Trophoblast cell (in vitro differentiated cells and primary cell): ENCODE data around the gene ZNF649. TPM values are rescaled to one million over a fixed set of nuclear protein-coding genes. Genes with fewer than 3 reads are reported as not detected.

Source experiments
- DNase-seq, 2 donors: peaks; one replicate each; pipeline ENCODE4 v3.0.0-alpha.2; 2016
- H2AFZ ChIP-seq: 2 replicates; pipeline ENCODE4 v1.6.1; 2013; ENCODE audit warnings: low read length, moderate library complexity, mild to moderate bottlenecking; ENCODE audit not compliant: insufficient read depth, poor library complexity
- H2AK5ac ChIP-seq: 2 replicates; pipeline ENCODE4 v1.6.1; 2013; ENCODE audit warnings: mild to moderate bottlenecking, low read length
- H2BK120ac ChIP-seq: 2 replicates; pipeline ENCODE4 v1.6.1; 2013; ENCODE audit warnings: low read length, mild to moderate bottlenecking, moderate library complexity; ENCODE audit not compliant: insufficient read depth, poor library complexity
- H2BK12ac ChIP-seq: 2 replicates; pipeline ENCODE4 v1.6.1; 2013; ENCODE audit warnings: mild to moderate bottlenecking, low read length, moderate library complexity
- H2BK5ac ChIP-seq: 2 replicates; pipeline ENCODE4 v1.6.1; 2013; ENCODE audit warnings: low read length, low read depth, moderate library complexity, mild to moderate bottlenecking; ENCODE audit not compliant: poor library complexity
- H3K14ac ChIP-seq: 2 replicates; pipeline ENCODE4 v1.6.1; 2013; ENCODE audit warnings: mild to moderate bottlenecking, low read length
- H3K18ac ChIP-seq: 2 replicates; pipeline ENCODE4 v1.6.1; 2013; ENCODE audit warnings: mild to moderate bottlenecking, low read length
- H3K23ac ChIP-seq: 2 replicates; pipeline ENCODE4 v1.6.1; 2013; ENCODE audit warnings: low read length
- H3K27ac ChIP-seq: 2 replicates; pipeline ENCODE4 v1.5.1; 2013; ENCODE audit warnings: low read depth, mild to moderate bottlenecking, inconsistent platforms, low read length, moderate library complexity
- H3K27me3 ChIP-seq: 2 replicates; pipeline ENCODE4 v1.6.1; 2013; ENCODE audit warnings: inconsistent platforms, mild to moderate bottlenecking, low read length, moderate library complexity; ENCODE audit not compliant: insufficient read depth
- H3K36me3 ChIP-seq, 2 experiments: 1 replicate in 1 of 2; 2 replicates in 1 of 2; pipeline ENCODE4 v1.6.1; 2013; ENCODE audit warnings: low read length in 2 of 2, mild to moderate bottlenecking in 2 of 2, moderate library complexity in 1 of 2; ENCODE audit not compliant: insufficient read depth in 2 of 2, control insufficient read depth in 1 of 2
- H3K4ac ChIP-seq: 2 replicates; pipeline ENCODE4 v1.6.1; 2013; ENCODE audit warnings: low read depth, mild to moderate bottlenecking, low read length, moderate library complexity
- H3K4me1 ChIP-seq, 2 experiments: 1 replicate in 1 of 2; 2 replicates in 1 of 2; pipeline ENCODE4 v1.6.1; 2013; ENCODE audit warnings: low read length in 2 of 2, mild to moderate bottlenecking in 2 of 2, moderate library complexity in 1 of 2; ENCODE audit not compliant: insufficient read depth in 2 of 2, control insufficient read depth in 1 of 2
- H3K4me2 ChIP-seq: 2 replicates; pipeline ENCODE4 v1.6.1; 2013; ENCODE audit warnings: inconsistent platforms, mild to moderate bottlenecking, low read length, moderate library complexity
- H3K4me3 ChIP-seq: 2 replicates; pipeline ENCODE4 v1.5.1; 2013; ENCODE audit warnings: mild to moderate bottlenecking, low read depth, low read length, inconsistent platforms
- H3K79me1 ChIP-seq: one replicate; pipeline ENCODE4 v1.6.1; 2013; ENCODE audit warnings: low read length
- H3K79me2 ChIP-seq: 2 replicates; pipeline ENCODE4 v1.6.1; 2013; ENCODE audit warnings: low read length, mild to moderate bottlenecking; ENCODE audit not compliant: control insufficient read depth, insufficient read depth, poor library complexity
- H3K9ac ChIP-seq: 2 replicates; pipeline ENCODE4 v1.6.1; 2013; ENCODE audit warnings: mild to moderate bottlenecking, low read length
- H3K9me3 ChIP-seq: 2 replicates; pipeline ENCODE4 v1.6.1; 2013; ENCODE audit warnings: low read depth, mild to moderate bottlenecking, control low read depth, inconsistent platforms, low read length; ENCODE audit not compliant: insufficient read depth
- H4K12ac ChIP-seq: 2 replicates; pipeline ENCODE4 v1.6.1; 2013; ENCODE audit warnings: low read depth, mild to moderate bottlenecking, low read length, moderate library complexity
- H4K8ac ChIP-seq: 2 replicates; pipeline ENCODE4 v1.6.1; 2013; ENCODE audit warnings: low read depth, mild to moderate bottlenecking, low read length, moderate library complexity
- H4K91ac ChIP-seq: one replicate; pipeline ENCODE4 v1.6.1; 2013; ENCODE audit warnings: low read depth, mild to moderate bottlenecking, low read length, moderate library complexity
- WGBS: extraction: QIAGEN DNeasy Blood & Tissue Kit; methylation state at CpG from one replicate; pipeline ENCODE4 v1.1.7; 2013; ENCODE audit warnings: missing lambda C conversion rate; ENCODE audit not compliant: insufficient read length, insufficient coverage; ENCODE audit errors: extremely low coverage; 5-methylcytosine and 5-hydroxymethylcytosine counted together
- polyA plus RNA-seq: library from polyadenylated mRNA; stranded (reverse); fragments of 200-250 nt; gene quantifications from 2 replicates; pipeline ENCODE4 v1.2.3, GENCODE V29; 2013

Gene ZNF649
- 10.0 and 11.0 TPM in 2 replicates for polyA plus RNA-seq

GRCh38 chr19:51904331-51905165 lies at the start of gene ZNF649:
Gene ZNF649, minus strand, starts transcription at chr19:51905017. Its CDS starts 4,910 bp downstream, at chr19:51900107.
- Histone ChIP-seq H3K18ac (peak within 1 kb of the TSS; percentile 73), H3K4me2 (peak within 1 kb of the TSS; percentile 89), H3K4me1 (no peaks in the 10 kb centered on the region), H3K79me2 (peaks cover 11% of the 10 kb centered on the region), H2BK120ac (peak within 1 kb of the TSS; percentile 26), H2BK5ac (peak within 1 kb of the TSS; percentile 34), H3K9me3 (peaks cover 12% of the 10 kb centered on the region), H2BK12ac (no peak within 1 kb of the TSS), H3K4ac (peak within 1 kb of the TSS; percentile 86), H2AK5ac (no peak within 1 kb of the TSS), H3K9ac (peak within 1 kb of the TSS; percentile 66), H3K27me3 (no peaks in the 10 kb centered on the region), H4K12ac (peak within 1 kb of the TSS; percentile 88), H3K14ac (peak within 1 kb of the TSS; percentile 60), H3K79me1 (peaks cover 5% of the 10 kb centered on the region), H4K8ac (peak within 1 kb of the TSS; percentile 73), H3K4me3 (peak within 1 kb of the TSS; percentile 82), H3K23ac (no peak within 1 kb of the TSS), H2AFZ (peak within 1 kb of the TSS; percentile 57), H3K27ac (peak within 1 kb of the TSS; percentile 35), H3K36me3 (peaks cover 5 to 12% of the 10 kb centered on the region in 2 experiments), H4K91ac (peak within 1 kb of the TSS; percentile 71)
- WGBS, result no CpG with 5 or more reads among the region's 43 CpGs
- DNase-seq, result peak; percentile 88 to 95

GRCh38 chr19:51948975-51949374 lies 44.2 kb upstream of the ZNF649 start:
- Histone ChIP-seq H3K4me1 (no peaks in the 10 kb centered on the region), H3K9me3 (peaks cover 21% of the 10 kb centered on the region), H4K91ac (no peak overlapping the region), H3K79me1 (no peaks in the 10 kb centered on the region), H3K4me2 (no peak overlapping the region), H3K27ac (no peak overlapping the region), H4K8ac (no peak overlapping the region), H2BK120ac (no peak overlapping the region), H3K4me3 (peak overlapping the region; percentile 45), H3K14ac (no peak overlapping the region), H3K9ac (peak overlapping the region; percentile 52), H3K23ac (no peak overlapping the region), H2AFZ (no peak overlapping the region), H2AK5ac (no peak overlapping the region), H3K36me3 (peaks cover 5 to 14% of the 10 kb centered on the region in 2 experiments), H2BK5ac (no peak overlapping the region), H4K12ac (no peak overlapping the region), H3K27me3 (no peaks in the 10 kb centered on the region), H3K18ac (no peak overlapping the region), H2BK12ac (no peak overlapping the region), H3K79me2 (no peaks in the 10 kb centered on the region), H3K4ac (no peak overlapping the region)
- no CpG with 5 or more reads among the region's 25 CpGs for WGBS
- DNase-seq, result no peak

- no peak overlapping the region for H4K12ac ChIP-seq
- H3K9me3 ChIP-seq, result peaks cover 25% of the 10 kb centered on the region
- no peak overlapping the region for H3K23ac ChIP-seq
- H3K36me3 ChIP-seq, result peaks cover 11 to 26% of the 10 kb centered on the region in 2 experiments
- H2BK12ac ChIP-seq, result no peak overlapping the region
- no peak overlapping the region for H4K8ac ChIP-seq
- H2BK5ac ChIP-seq, result no peak overlapping the region
- WGBS, result no CpG with 5 or more reads among the region's 1 CpG
- no peaks in the 10 kb centered on the region for H3K27me3 ChIP-seq
- H3K4me2 ChIP-seq, result no peak overlapping the region
- H2BK120ac ChIP-seq, result no peak overlapping the region
- no peak overlapping the region for H3K14ac ChIP-seq
- no peak overlapping the region for H3K4ac ChIP-seq
- H3K79me1 ChIP-seq, result no peaks in the 10 kb centered on the region
- no peaks in the 10 kb centered on the region for H3K79me2 ChIP-seq
- H3K4me1 ChIP-seq, result no peaks in the 10 kb centered on the region
- H3K9ac ChIP-seq, result no peak overlapping the region
- no peak overlapping the region for H2AFZ ChIP-seq
- no peak overlapping the region for H2AK5ac ChIP-seq
- no peak overlapping the region for H3K4me3 ChIP-seq
- H4K91ac ChIP-seq, result no peak overlapping the region
- H3K27ac ChIP-seq, result no peak overlapping the region
- H3K18ac ChIP-seq, result no peak overlapping the region
- no peak for DNase-seq
Measured at GRCh38 chr19:51946602-51947001, 41.8 kb upstream of the ZNF649 start.

- H3K18ac ChIP-seq, result no peak overlapping the region
- H3K9me3 ChIP-seq, result peaks cover 29% of the 10 kb centered on the region
- H4K12ac ChIP-seq, result no peak overlapping the region
- peaks cover 21 to 40% of the 10 kb centered on the region in 2 experiments for H3K36me3 ChIP-seq
- no peak overlapping the region for H4K8ac ChIP-seq
- no peak overlapping the region for H3K4ac ChIP-seq
- H4K91ac ChIP-seq, result no peak overlapping the region
- H3K79me2 ChIP-seq, result no peaks in the 10 kb centered on the region
- no peak overlapping the region for H3K14ac ChIP-seq
- no peak overlapping the region for H2AK5ac ChIP-seq
- no peaks in the 10 kb centered on the region for H3K4me1 ChIP-seq
- no peaks in the 10 kb centered on the region for H3K27me3 ChIP-seq
- no peak overlapping the region for H3K4me3 ChIP-seq
- H2BK12ac ChIP-seq, result no peak overlapping the region
- H3K79me1 ChIP-seq, result no peaks in the 10 kb centered on the region
- H3K9ac ChIP-seq, result no peak overlapping the region
- no peak overlapping the region for H2AFZ ChIP-seq
- no peak overlapping the region for H3K4me2 ChIP-seq
- H2BK5ac ChIP-seq, result no peak overlapping the region
- DNase-seq, result no peak
- no CpG with 5 or more reads among the region's 7 CpGs for WGBS
- H3K27ac ChIP-seq, result no peak overlapping the region
- H2BK120ac ChIP-seq, result no peak overlapping the region
- H3K23ac ChIP-seq, result no peak overlapping the region
Measured at GRCh38 chr19:51944798-51945552, 40.2 kb upstream of the ZNF649 start.
